Endothelial cell of umbilical vein (primary cell): ENCODE data around the gene TMEM98. TPM values are rescaled to one million over a fixed set of nuclear protein-coding genes. Genes with fewer than 3 reads are reported as not detected.

Source experiments
- BruUV-seq: library from RNA; stranded (reverse); fragments of 400-500 nt; replicated peaks from 2 replicates; lab custom pipeline; 2021; lab: Mats Ljungman, UMichigan
- CTCF ChIA-PET: fragments of 300-600, 350-600 bp; sonication (Branson Sonifier 250); formaldehyde crosslinking; loops from one replicate; lab custom pipeline; 2021; ENCODE audit warnings: antibody characterized with exemption, inconsistent platforms; lab: Charles Lee
- POLR2A ChIA-PET: fragments of 300-600, 350-600 bp; sonication (Branson Sonifier 250); formaldehyde crosslinking; loops from one replicate; lab custom pipeline; 2021; ENCODE audit warnings: antibody characterized with exemption, inconsistent platforms; lab: Charles Lee
- DNase-seq: peaks from one replicate; pipeline ENCODE4 v3.0.0-alpha.2; 2011; ENCODE audit warnings: low read depth, low spot score
- FAIRE-seq: peaks from 2 replicates; lab custom pipeline; 2011; peaks lifted over from hg19 to GRCh38; lab: Jason Lieb, UNC
- H2AFZ ChIP-seq: 2 replicates; pipeline ENCODE4 v1.6.0; 2012; ENCODE audit warnings: low read depth, low read length, control low read depth, inconsistent platforms
- H3K27ac ChIP-seq: 2 replicates; pipeline ENCODE4 v1.5.1; 2011; ENCODE audit warnings: low read depth, mild to moderate bottlenecking, control low read depth, low read length, moderate library complexity; ENCODE audit not compliant: insufficient read depth
- H3K27me3 ChIP-seq, 2 experiments: 2 replicates each; pipeline versions ENCODE4 v1.6.0 to v1.6.1; 2011; ENCODE audit warnings: low read length in 2 of 2, mixed read lengths in 1 of 2; ENCODE audit not compliant: control insufficient read depth in 2 of 2, insufficient read depth in 2 of 2
- H3K36me3 ChIP-seq, 2 experiments: 2 replicates in 1 of 2; 3 replicates in 1 of 2; pipeline ENCODE4 v1.5.1; 2011; ENCODE audit warnings: low read length in 2 of 2, mild to moderate bottlenecking in 1 of 2, moderate library complexity in 1 of 2; ENCODE audit not compliant: control insufficient read depth in 2 of 2, insufficient read depth in 2 of 2; ENCODE audit errors: extremely low read depth in 1 of 2
- H3K4me1 ChIP-seq: 3 replicates; pipeline ENCODE4 v1.5.1; 2011; ENCODE audit warnings: mild to moderate bottlenecking, low read length; ENCODE audit not compliant: control insufficient read depth, insufficient read depth; ENCODE audit errors: extremely low read depth
- H3K4me2 ChIP-seq: 2 replicates; pipeline ENCODE4 v1.6.1; 2011; ENCODE audit warnings: low read length, control low read depth, mixed read lengths; ENCODE audit not compliant: insufficient read depth
- H3K4me3 ChIP-seq, 3 experiments: fragments of 200-600 bp in 1 of 3; sonication (generic), shearing (Covaris generic) in 1 of 3; replicated peaks in 1 of 3; 2 replicates each; pipeline ENCODE4 v1.5.1; 2011 to 2016; ENCODE audit warnings: control low read depth in 3 of 3, low read length in 3 of 3, mild to moderate bottlenecking in 2 of 3, inconsistent platforms in 1 of 3, low read depth in 1 of 3, moderate library complexity in 1 of 3; ENCODE audit not compliant: insufficient read depth in 1 of 3
- H3K79me2 ChIP-seq: 2 replicates; pipeline ENCODE4 v1.6.0; 2012; ENCODE audit warnings: low read length, inconsistent platforms; ENCODE audit not compliant: control insufficient read depth, insufficient read depth
- H3K9ac ChIP-seq: replicated peaks from 2 replicates; pipeline ENCODE3; 2011; ENCODE audit warnings: low read length, control low read depth; ENCODE audit not compliant: insufficient read depth; ENCODE audit errors: extremely low read depth
- H3K9me1 ChIP-seq: replicated peaks from 3 replicates; pipeline ENCODE4 v1.6.0; 2011; ENCODE audit warnings: mild to moderate bottlenecking, low read length; ENCODE audit not compliant: control insufficient read depth, insufficient read depth; ENCODE audit errors: extremely low read depth
- H3K9me3 ChIP-seq: replicated peaks from 2 replicates; pipeline ENCODE4 v1.5.1; 2012; ENCODE audit warnings: low read length, inconsistent platforms; ENCODE audit not compliant: control insufficient read depth, insufficient read depth
- H4K20me1 ChIP-seq: replicated peaks from 2 replicates; pipeline ENCODE3; 2011; ENCODE audit warnings: mild to moderate bottlenecking, low read length; ENCODE audit not compliant: control insufficient read depth, insufficient read depth; ENCODE audit errors: extremely low read depth
- EZH2 ChIP-seq: IDR thresholded peaks from 2 replicates; pipeline ENCODE4 v1.6.1; 2012; ENCODE audit warnings: borderline replicate concordance, low read depth, mild to moderate bottlenecking, moderate library complexity, low read length, inconsistent platforms; ENCODE audit not compliant: severe bottlenecking
- FOS ChIP-seq: IDR thresholded peaks from 2 replicates; pipeline ENCODE4 v1.6.1; 2011; ENCODE audit warnings: mild to moderate bottlenecking, low read length, moderate library complexity, borderline replicate concordance; ENCODE audit not compliant: insufficient read depth
- GATA2 ChIP-seq: IDR thresholded peaks from 2 replicates; pipeline ENCODE4 v1.7.0; 2011; ENCODE audit warnings: low read depth, mild to moderate bottlenecking, moderate library complexity, mixed read lengths, low read length; ENCODE audit not compliant: insufficient read length, insufficient read depth
- JUN ChIP-seq: IDR thresholded peaks from 2 replicates; pipeline ENCODE4 v1.6.1; 2011; ENCODE audit warnings: borderline replicate concordance, low read depth; ENCODE audit not compliant: insufficient read length, insufficient read depth
- MYC ChIP-seq: IDR thresholded peaks from one replicate; pipeline ENCODE4 v1.6.1; 2011; ENCODE audit warnings: mild to moderate bottlenecking, low read depth, low read length
- POLR2A ChIP-seq: IDR thresholded peaks from 2 replicates; pipeline ENCODE4 v1.6.1; 2012; ENCODE audit warnings: low read depth, mild to moderate bottlenecking, control low read depth, low read length
- POLR2AphosphoS5 ChIP-seq: IDR thresholded peaks from 2 replicates; pipeline ENCODE4 v1.6.1; 2012; ENCODE audit warnings: low read depth, mild to moderate bottlenecking, control low read depth, low read length, moderate library complexity; ENCODE audit not compliant: insufficient read depth
- dilution Hi-C: fragments of 300-500 bp; cut with MboI; formaldehyde crosslinking; loops from one replicate; pipeline ENCODE4 v1.15.0; 2019; ENCODE audit warnings: low sequenced_read_pairs; ENCODE audit not compliant: extremely low pct_ligation_motif_present
- intact Hi-C: fragments of 100-400 bp; cut with micrococcal nuclease; formaldehyde crosslinking; loops from one replicate; pipeline ENCODE4 v1.10.0; 2022
- polyA plus RNA-seq, 4 experiments: library from polyadenylated mRNA; depleted of rRNA in 3 of 4; stranded (reverse) in 3 of 4; unstranded in 1 of 4; fragments of >200 nt; gene quantifications; 2 replicates each; pipeline versions ENCODE4 v1.2.1 to v1.2.3, GENCODE V29; 2011 to 2012; ENCODE audit warnings: missing spikeins in 1 of 4
- total RNA-seq: library from RNA; stranded (reverse); gene quantifications from 2 replicates; pipeline ENCODE4 v1.2.3, GENCODE V29; 2021
- TF ChIP-seq, protein P1 (sequence below), 2 donors: IDR thresholded peaks; 1 replicate in 1 of 2; 2 replicates in 1 of 2; pipeline ENCODE4 v1.5.1; 2011; ENCODE audit warnings: low read length in 2 of 2, mild to moderate bottlenecking in 2 of 2, moderate library complexity in 2 of 2, control low read depth in 1 of 2, inconsistent platforms in 1 of 2, low read depth in 1 of 2; ENCODE audit not compliant: insufficient read depth in 1 of 2; ENCODE audit errors: extremely low read depth in 1 of 2
- TF ChIP-seq, protein P2 (sequence below): IDR thresholded peaks from 2 replicates; pipeline ENCODE4 v1.6.1; 2011; ENCODE audit not compliant: insufficient read depth, insufficient read length

The TMEM98 gene
- total and polyA plus RNA-seq, 2 donors (not counting 3 experiments of a cell fraction or from before 2014, with no cell fraction given) = 83.6 to 456 TPM

DNA sequence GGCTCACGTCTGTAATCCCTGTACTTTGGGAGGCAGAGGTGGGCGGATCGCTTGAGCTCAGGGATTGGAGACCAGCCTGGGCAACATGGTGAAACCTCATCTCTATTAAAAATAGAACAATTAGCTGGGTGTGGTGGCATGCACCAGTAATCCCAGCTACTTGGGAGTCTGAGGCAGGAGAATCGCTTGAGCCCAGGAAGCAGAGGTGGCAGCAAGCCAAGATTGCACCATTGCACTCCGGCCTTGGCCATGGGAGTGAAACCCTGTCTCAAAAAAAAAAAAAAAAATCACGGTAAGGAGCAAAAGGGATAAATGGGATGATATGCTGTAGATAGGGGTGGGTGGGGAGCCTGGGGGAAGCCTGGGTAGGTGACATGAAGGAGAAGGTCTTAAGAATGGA lies 20.4 kb upstream of the TMEM98 start:
- H3K36me3 ChIP-seq = no peaks in the 10 kb centered on the region
- no peak overlapping the region for H3K27ac ChIP-seq
- TF ChIP-seq, protein P1, sequence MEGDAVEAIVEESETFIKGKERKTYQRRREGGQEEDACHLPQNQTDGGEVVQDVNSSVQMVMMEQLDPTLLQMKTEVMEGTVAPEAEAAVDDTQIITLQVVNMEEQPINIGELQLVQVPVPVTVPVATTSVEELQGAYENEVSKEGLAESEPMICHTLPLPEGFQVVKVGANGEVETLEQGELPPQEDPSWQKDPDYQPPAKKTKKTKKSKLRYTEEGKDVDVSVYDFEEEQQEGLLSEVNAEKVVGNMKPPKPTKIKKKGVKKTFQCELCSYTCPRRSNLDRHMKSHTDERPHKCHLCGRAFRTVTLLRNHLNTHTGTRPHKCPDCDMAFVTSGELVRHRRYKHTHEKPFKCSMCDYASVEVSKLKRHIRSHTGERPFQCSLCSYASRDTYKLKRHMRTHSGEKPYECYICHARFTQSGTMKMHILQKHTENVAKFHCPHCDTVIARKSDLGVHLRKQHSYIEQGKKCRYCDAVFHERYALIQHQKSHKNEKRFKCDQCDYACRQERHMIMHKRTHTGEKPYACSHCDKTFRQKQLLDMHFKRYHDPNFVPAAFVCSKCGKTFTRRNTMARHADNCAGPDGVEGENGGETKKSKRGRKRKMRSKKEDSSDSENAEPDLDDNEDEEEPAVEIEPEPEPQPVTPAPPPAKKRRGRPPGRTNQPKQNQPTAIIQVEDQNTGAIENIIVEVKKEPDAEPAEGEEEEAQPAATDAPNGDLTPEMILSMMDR (IDR thresholded peaks at IDR 0.05; ENCODE audit: extremely low read depth in 1 of 2, insufficient read depth in 1 of 2, low read depth in 1 of 2, low read length in 2 of 2) = no peak
- TF ChIP-seq EZH2 (no peak), JUN (no peak), MYC (no peak), POLR2A (no peak), GATA2 (no peak), FOS (no peak), POLR2AphosphoS5 (no peak)
- TF ChIP-seq, protein P2, sequence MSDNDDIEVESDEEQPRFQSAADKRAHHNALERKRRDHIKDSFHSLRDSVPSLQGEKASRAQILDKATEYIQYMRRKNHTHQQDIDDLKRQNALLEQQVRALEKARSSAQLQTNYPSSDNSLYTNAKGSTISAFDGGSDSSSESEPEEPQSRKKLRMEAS = no peak
- peaks cover 0 to 3% of the 10 kb centered on the region in 2 experiments for H3K27me3 ChIP-seq
- no TSS peak for BruUV-seq
- dilution Hi-C loops = no loop called here
- ChIA-PET POLR2A (no interaction called here), CTCF (interaction anchor here (1.1 to 7.1 kb wide), 3 partner anchors 30 to 125 kb away, joined by 3 to 119 read pairs (median 13); partner anchors contain the start of gene MYO1D)
- intact Hi-C loops = no loop called here
- H3K79me2 ChIP-seq = no peaks in the 10 kb centered on the region
- no peaks in the 10 kb centered on the region for H4K20me1 ChIP-seq
- no peaks in the 10 kb centered on the region for H3K9me1 ChIP-seq
- H2AFZ ChIP-seq = no peak overlapping the region
- DNase-seq (no peak), FAIRE-seq (no peak)
- H3K4me2 ChIP-seq = no peak overlapping the region
- no peak overlapping the region for H3K9ac ChIP-seq
- H3K4me3 ChIP-seq = no peak overlapping the region
- no peaks in the 10 kb centered on the region for H3K9me3 ChIP-seq
- H3K4me1 ChIP-seq = peaks cover 9% of the 10 kb centered on the region
